NCI-H69 (cell line): ENCODE measurements around the gene ATP13A3.
A peak's percentile ranks its signal among the peaks of the same experiment; 100 is the strongest.
"Not testable (repeated sequence)": the region's sequence is repeated elsewhere in the genome, so short reads cannot be mapped to it uniquely, and the experiment has no call there.

Source experiments
- DNase-seq: peaks from one replicate; lab custom pipeline; 2025; lab: John Stamatoyannopoulos, UW

The ATP13A3 gene

DNA sequence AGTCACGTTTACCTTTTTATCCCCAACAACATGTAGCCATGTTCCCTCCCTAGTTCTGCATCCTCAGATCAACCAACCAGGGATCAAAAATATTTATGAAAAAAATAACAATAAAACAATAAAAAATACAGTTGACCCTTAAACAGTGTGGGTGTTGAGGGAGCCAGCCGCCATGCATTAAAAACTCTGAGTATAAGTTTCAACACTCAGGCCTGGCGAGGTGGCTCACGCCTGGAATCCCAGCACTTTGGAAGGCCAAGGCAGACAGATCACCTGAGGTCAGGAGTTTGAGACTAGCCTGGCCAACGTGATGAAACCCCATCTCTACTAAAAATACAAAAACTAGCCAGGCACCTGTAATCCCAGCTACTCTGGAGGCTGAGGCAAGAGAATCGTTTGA lies 12.7 kb upstream of the ATP13A3 start:
- not testable (repeated sequence) for DNase-seq

DNA sequence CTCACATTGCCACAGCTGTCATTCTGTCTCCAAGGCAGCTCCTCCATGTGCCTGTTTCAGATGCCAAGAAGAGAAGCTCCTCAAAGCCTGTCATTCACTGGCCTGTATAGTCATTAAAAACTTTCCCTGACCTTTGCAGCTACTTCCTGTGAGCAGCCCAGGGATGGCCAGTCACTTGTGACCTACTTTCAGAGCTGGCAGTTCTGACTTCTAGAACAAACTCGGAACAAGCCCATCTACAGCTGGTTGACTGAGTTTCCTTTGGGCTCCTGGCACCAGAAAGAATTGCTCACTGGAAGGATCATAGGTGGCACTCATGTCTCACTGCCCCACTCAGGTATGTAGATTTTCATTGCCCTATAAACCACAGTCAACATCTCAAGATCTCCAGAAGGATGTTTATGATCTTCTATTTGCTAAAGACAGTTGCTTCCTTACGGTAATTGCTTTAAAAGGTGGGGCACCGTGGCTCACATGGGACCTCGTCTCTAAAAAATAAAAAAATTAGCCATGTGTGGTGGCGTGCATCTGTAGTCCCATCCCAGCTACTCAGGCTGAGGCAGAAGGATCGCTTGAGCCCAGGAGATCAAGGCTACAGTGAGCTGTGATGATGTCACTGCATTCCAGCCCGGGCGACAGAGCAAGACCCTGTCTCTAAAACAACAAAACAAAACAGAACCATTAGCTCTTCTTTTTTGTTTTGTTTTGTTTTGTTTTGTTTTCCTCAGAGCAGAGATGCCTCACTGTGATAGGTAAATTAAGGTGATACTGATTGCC lies 11.2 kb upstream of the ATP13A3 start:
- no peak for DNase-seq

DNA sequence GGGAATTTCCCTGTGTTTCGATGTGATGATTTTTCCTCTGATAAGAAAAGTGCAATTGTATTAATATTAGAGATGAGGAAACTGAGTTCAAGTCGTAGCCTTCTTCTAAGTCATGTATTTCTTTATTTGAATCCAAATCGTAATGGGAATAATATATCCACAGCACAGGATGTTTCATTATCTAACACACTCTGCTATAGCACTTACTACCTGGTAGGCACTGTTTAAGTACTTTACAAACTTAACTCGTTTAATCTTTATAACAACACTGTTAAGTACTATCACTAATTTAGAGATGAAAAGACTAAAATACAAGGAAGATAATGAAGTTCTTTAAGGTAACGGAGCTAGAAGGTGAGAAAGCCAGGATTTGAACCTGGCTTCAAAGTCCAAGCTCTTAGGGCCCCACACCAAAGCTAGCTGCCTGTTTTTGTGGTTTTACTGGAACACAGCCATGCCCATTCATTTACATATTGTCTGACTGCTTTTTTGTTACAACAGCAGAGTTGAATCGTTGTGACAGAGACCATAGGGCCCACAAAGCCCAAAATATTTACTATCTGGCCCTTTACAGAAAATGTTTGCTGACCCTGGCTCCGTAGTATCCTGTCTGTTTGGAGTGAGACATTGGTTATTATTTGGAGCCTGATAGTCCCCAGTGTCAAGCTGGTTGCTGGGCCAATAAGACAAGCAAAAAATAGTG lies 9.6 kb upstream of the ATP13A3 start:
- no peak for DNase-seq

DNA sequence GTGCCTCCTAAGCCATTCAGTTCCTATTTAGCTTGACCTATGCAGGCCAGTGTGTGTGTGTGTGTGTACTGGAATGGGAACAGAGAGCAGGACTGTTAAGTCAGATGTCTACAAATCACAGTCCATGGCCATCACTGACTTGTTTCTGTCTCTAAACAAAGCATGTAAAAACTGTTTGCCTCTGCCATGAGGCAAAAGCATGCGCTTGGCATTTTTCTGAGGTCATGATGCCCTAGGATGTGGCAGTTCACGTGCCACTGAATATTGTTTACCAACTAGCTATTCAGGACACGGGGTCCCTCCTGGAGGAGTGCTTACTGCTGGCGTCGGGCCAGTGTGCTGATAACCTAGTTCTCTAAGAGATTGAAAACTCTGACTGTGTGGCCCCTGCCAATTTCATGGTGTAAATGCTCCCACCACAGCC lies 8.2 kb upstream of the ATP13A3 start:
- DNase-seq = no peak

DNA sequence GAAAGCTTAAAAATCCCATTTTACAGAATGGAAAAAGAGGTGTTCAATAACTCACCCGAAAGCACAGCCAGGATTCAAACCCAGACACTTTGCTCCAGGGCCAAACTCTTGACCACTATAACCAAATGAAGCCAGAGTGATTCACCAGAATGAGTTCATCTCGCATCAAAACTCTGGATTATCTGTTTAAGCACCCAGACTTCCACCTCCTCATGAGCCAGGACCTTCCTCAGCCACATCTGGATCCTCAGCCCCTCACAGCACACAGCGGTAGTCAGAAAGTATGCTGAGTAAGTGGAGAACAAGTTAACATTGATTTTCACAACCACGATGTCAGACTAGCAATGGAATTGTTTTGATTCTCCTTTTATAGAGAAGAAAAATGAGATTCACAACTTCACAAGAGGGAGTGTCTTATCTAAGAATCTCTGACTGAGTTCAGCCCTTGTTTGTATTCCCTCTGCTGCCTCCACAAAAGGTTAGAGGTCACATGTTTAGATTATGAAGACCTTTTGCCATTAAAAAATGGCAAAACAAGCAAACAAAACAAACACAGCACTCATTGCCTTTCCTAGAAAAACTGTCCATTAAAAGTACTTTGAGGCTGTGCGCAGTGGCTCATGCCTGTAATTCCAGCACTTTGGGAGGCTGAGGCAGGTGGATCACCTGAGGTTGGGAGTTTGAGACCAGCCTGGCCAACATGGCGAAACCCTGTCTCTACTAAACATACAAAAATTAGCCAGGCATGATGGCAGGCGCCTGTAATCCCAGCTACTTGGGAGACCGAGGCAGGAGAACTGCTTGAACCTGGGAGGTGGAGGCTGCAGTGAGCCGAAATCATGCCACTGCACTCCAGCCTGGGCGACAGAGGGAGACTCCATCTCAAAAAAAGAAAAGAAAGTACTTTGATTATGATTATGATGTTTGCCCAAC lies 7.5 kb upstream of the ATP13A3 start:
- not testable (repeated sequence) for DNase-seq

DNA sequence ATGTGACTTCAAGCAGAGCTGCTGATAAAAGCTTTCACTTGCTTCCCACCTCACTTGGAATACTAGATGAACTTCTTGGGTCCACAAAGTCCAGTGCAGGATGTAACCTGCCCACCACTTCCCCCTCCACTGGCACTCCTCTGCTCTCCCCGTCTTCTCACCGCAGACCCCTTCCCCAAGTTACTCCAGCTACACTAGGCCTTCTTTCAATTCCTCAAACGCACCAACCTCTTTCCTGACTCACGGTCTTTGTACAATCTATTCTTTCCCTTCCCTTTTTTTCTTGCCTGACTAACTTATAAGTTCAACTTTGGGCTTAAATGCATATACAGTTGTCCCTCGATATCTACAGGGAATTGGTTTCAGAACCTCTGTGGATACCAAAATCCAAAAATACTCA lies 5.2 kb upstream of the ATP13A3 start:
- DNase-seq = no peak

DNA sequence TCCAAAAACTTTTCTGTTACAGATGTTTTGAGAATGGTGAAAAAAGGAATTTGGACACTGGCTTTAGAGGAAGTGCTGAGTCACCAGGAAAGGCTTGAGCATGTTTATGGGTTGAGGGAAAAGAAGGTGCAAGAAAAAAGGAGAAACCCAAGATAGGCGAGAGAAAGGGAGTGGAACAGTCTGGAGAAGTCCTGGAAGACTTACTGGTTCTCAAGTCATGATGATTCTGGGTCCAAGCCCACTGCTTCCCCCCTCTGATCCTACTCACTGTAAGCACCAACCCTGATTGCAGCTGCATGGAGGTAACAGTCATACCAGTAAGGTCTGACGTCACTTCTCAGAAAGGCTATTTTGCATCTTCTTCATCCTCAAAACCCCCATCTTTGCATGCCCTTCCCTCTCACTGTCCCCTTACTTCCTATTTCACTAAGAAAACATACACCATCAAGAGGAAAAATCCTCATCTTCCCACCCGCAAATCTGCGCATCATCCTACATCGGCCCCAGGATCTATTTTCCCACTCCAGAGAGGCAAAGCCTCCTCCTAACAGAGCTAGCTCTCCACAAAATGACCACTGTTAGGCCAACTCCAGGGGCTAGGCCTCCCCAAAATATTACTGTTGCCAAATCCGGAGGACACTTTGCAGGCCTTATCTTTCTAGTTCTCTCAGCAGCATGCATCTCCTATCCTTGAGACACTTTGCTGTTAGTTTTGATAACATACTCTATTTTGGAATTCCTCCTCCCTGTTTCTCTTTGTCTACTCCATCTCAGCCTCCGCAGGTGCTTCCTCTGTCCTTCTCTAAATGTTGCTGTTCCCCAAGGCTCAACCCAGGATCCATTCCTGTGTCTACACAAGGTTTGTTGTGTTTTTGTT lies 3.2 kb upstream of the ATP13A3 start:
- no peak for DNase-seq

DNA sequence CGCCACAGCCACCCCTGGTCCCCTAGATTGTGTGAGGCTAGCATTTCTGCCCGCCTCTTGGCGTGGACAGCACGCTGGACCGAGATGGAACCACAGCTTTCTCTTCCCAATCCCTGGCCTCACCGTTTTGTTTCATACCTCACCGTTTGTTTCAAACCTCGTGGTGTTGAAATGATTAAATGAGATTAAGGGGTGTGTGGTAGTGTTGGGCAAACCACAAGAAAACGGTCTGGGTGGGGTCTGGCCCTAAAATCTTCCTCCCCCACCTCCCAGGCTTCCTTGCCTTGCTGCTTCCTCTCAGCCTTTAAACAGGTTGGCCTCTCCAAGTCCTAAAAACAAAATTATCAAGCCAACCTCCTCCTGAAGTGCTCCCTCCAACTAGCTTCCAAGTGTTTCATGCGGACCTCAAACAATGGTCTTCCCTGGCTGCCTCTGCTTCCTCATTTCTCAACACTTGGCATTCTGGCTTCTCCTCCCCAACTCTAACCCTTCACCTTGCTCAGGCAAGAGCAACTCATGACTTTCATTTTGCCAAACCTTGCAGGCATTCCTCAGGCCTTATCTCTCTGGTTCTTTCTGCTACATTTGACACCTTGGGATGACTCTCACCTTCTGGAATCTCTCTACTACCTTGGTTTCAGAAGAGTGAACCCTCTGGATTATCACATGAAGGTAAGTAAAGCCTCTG lies 1.4 kb upstream of the ATP13A3 start:
- DNase-seq = no peak

DNA sequence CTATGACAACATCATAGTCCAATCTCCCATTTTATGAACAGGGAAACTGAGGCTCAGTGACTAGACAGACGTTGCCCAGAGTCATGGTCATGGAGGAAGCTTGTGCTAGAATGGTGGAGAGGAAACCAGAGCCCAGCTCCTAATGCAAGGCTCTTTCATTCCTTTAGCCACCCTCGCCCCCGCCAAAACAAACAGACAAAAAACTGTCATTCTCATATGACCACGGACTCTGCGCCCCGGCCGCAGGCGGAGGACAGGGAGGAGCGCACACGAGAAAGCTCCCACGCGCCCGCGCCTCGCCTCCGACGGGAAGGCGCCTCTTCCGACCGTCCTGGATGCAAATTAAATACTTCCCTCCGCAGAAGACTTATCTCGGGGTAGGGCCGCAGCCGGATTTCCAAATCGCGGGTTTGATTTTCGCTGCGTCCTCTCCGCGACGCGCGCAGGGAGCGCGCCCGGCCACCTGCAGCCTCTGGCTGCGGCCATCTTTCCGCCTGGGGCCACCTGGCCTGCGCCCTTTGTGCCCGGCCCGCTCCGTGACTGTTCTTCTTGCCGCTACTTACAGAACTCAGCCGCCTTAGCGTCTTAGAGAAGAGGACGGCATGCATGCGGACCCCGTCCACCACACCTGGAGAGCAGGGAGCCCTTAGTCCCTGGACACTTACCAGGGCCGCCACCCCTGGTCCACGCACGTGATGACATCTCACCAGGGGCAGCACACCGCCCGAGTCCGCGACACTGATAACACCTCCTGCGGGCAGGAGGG lies 670 bp upstream of the ATP13A3 start:
- DNase-seq = peak; percentile 87

DNA sequence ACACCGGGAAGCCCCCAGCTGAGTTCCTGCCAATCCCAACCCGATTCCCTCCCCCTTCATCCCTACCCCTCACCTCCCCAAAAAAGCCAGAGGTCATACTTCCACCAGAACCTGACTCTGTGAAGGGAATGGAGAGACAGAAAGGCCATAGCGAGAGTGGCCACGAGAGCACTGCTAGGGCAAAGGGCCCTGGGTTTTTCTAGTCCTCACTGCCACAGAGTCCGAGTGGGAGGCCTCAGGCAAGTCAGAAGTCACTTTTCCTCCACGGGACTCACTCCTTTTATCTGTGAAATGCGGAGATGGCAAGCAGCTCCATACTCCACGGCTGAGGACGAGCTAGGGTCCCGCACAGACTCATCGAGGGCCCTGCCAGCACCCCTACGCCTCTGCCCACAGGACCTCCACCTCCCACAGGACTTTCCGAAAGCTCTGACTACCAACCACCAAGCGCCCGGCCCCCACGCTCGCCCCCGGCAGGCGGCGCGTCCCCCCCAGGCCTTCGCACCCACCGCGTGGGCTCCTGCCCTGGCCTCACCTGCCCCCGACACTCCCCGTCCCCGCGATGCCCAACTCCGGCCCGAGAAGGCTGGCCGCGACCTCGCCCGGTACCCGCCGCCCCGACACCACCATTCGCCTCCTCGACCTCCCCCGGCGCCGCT lies 792 bp downstream of the ATP13A3 start:
- peak; percentile 83 for DNase-seq

DNA sequence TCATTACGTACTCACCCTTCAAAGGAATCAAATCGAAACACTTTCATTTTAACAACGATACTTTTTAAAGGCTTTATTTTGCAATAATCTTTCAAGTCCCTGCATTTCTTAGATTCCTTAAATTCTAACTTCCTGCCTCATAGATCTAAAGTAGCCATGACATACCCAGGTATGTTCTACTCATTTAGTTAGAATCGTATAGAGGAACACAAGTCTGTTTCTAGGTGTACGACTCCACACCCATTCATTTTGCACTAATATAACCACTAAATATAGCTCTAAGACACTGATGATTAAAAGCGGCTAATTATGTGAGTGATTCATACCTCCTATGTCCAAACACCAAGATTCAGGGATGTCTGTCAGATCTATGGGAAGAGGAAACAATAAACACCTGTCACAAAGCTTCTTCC lies 1.3 kb downstream of the ATP13A3 start:
- no peak for DNase-seq

DNA sequence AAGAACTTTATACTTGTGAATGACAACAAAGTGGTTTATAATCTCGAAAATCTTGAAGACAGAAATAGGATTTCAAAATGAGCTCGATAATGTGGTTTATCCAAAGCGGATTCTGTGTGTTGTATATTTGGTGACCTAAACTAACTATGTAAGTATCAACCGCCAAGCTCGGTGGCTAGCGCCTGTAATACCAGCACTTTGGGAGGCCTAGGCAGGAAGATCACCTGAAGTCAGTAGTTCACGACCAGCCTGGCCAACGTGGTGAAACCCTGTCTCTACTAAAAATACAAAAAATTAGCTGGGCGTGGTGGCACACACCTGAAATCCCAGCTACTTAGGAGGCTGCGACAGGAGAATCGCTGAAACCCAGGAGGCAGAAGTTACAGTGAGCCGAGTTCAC lies 2.2 kb downstream of the ATP13A3 start:
- DNase-seq = no peak

DNA sequence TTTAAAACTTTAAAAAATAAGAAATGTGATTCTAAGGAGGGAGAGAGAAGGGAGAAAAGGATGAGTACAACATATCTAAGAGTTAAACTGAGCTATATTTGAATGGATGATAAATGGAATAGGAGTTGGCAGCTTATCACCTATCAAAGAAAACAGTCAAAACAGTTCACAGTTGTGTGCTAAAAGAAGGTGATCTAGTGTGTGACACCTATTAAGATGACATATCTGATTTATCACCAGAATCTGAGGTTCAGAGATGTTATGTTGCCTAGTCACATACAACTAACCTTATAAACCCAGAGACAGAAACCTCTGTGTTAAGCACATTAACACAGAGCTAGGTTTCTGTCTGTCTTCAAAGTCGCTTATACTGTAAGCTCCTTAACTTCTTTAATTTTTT lies 3.0 kb downstream of the ATP13A3 start:
- DNase-seq = no peak

DNA sequence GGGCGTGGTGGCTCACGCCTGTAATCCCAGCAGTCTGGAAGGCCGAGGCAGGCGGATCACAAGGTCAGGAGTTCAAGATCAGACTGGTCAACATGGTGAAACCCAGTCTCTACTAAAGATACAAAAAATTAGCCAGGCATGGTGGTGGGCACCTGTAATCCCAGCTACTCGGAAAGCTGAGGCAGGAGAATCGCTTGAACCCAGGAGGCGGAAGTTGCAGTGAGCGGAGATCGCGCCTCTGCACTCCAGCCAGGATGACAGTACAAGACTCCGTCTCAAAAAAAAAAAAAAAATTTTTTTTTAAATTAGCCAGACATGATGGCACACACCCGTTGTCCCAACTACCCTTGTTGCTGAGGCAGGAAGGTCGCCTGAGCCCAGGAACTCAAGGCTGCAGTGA lies 4.0 kb downstream of the ATP13A3 start:
- DNase-seq = not testable (repeated sequence)

DNA sequence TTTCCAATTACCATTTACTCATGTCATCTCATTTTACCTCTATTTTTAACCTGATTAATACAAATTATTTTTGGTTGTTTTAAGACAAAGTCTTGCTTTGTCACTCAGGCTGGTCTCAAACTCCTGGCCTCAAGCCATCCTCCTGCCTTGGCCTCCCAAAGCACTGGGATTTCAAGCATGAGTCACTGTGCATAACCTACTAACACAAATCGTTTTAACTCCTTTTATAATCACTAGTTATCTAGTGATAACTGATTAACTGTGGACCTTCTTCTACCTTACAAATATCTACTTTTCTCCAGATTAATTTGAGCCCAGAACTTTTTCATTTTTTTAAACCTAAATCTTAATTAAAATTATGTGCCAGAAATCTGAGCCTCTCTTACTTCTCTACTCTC lies 4.6 kb downstream of the ATP13A3 start:
- DNase-seq = no peak

DNA sequence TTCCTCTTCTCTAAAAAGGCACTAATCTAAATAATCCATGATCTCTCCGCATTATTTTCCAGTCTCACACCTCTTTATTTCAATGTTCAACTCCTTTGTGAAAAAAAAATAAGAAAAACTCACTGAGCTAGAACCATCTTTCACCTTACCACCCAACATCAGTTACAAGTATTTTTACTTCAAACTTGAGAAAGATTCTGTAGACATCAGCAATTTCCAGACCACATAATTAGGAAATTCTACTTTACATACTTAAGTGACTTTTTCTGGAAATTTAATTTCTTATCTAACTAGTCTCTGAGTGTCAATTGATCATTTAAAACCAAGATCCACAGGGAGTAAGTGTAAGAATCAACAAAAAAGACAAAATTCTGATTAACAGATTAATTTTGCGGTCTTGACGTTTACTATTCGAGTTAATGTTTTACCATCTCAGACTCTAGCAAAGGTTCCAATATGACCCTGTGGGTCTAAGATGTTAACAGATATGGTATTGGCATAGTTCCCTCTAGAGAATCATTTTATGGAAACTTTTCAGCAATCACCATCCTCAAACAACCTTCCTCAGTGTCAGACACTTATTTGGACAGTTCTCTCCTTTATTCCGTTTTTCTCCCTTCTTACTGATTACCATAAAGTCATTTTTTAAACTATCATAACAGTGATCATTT lies 5.1 kb downstream of the ATP13A3 start:
- DNase-seq = no peak

DNA sequence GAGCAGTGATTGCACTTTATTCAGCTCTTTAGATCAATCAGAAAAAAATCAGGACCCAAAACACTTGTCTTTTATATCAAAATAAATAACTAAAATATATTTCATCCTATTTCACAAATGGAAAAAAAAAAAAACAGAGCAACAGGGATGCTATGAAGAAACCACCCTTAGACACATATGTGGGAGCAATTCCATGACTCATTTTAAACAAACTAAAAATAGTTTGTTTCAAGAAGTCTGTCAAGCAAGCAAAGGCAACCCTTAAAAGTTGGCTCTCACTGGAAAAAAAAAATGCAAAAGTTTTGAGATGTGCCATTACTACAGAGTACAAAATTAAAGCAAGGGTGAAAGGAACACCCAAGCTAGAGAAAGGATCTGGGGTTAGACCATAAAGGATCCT lies 5.7 kb downstream of the ATP13A3 start:
- DNase-seq = no peak

DNA sequence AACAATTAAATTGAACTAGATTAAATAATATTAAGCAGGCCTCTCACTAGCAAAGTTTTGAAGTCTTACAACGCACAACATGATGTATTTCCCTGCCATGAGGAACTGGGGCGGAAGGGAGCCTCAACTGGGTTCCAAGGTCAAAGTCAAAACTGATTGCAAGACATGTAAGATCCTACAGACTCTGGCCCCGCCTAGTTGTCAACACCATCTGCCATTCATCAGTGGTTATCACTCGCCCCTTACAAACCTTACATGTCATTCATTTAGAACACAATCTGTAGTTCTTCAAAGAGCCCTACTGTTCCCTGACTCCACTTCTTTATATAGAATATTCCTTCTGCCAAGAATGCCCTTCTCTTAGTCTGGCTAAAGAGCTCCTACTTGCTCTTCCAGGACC lies 10.0 kb downstream of the ATP13A3 start:
- DNase-seq = no peak

DNA sequence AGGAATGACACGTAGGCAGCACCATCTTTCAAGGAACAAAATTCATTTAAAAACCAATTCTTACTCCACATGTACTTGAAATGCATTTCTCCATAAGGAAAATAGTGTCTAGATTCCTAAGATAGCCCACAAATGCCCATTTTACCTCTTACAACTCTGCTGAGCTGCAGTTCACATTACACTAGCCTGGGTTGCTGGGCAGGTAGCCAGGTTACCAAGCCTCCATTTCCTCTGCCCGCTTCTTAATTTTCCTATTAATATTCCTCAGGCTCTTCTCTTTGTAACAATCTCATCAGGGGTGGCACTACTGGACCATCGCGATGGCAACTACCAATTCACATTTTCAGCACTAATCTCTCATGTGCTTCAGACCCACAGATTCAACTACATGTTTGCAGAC lies 10.8 kb downstream of the ATP13A3 start:
- no peak for DNase-seq
